ENCODE measurements around the gene SLC8A1.

SLC8A1 gene

GRCh38 chr2:40310303-40310702, 141.6 kb downstream of the SLC8A1 start:
- DNase-seq (ENCODE audit: low spot score) = no peak

- DNase-seq (ENCODE audit: low spot score) = no peak
Measured at GRCh38 chr2:40304340-40304739, 147.6 kb downstream of the SLC8A1 start.

DNA sequence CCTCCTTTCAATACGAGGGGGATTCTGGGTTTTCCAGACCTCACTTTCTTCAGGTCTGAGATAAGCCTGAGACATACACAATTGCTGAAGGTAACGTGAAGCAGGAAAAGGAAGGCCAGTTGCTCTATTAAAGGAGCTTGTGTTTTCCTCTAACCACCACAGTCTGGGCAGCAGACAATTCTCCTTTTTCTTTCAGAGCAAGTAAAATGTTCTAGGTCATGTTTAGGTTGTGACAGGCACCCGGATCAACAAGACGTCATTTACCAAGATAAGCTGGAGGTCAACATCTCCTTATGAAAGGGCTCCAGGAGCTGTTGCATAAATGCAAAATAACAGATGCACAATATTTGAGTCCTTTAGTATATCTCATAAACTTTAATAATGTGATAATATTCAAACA, 148.1 kb downstream of the SLC8A1 start:
- DNase-seq (ENCODE audit: low spot score) = no peak

- no peak for DNase-seq (ENCODE audit: low spot score)
Measured at GRCh38 chr2:40302751-40303325, 149.1 kb downstream of the SLC8A1 start.

- DNase-seq (ENCODE audit: low spot score) = no peak
Measured at GRCh38 chr2:40300391-40300790, 151.5 kb downstream of the SLC8A1 start.

GRCh38 chr2:40299781-40300180, 152.1 kb downstream of the SLC8A1 start:
- DNase-seq (ENCODE audit: low spot score) = no peak

DNA sequence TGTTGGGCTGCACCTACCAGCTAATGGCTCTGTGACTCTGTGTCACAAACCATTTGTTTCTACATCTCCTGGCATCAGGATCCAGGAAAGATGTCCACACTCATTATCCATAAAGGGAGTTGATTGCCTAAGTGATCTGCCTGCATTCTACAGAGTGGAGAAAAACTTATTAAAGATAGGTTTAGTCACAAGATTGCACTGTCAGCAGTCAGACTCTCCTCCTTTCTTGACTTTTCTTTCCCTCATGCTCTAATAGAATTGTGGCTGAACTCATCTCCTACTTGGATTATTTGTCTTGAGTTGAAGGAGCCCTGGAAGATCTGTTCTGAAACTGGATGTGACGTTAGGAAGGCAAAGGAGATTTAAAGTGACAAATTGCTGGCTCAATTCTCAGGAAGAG, 152.7 kb downstream of the SLC8A1 start:
- no peak for DNase-seq (ENCODE audit: low spot score)

DNA sequence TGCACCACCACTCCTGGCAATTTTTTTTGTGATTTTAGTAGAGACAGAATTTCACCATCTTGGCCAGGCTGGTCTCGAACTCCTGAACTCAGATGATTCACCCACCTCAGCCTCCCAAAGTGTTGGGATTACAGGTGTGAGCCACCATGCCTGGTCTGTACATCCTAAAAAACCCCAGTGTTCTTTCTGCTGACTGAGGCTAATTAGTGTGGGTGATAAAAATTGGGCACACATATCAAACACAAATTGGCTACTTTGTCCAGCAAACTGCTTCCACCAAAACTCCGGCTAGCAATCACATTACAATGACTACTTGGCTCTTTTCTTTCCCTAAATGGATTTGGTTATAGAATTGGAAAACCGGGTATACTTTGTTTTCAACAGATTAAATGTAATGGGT, 153.9 kb downstream of the SLC8A1 start:
- DNase-seq (ENCODE audit: low spot score) = no peak

DNA sequence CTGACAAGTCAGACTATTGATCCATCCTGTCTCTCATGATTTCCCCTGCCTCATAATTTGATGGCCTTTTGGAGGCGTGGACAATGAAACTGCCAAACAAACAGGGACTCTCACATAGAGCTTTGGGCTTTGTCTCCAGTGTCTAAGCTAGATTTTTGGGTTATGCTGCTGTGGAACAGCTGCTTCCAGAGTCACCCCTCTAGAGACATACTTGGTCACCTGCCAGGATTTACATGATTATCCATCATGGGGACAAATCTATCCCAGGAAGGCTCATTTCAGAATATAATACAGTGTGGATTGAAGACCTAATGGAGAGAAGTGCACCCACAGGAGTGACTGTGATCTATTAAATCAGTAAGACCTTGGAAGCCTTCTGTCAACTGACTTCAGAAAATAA, 159.6 kb downstream of the SLC8A1 start:
- DNase-seq (ENCODE audit: low spot score) = no peak

- no peak for DNase-seq (ENCODE audit: low spot score)
Measured at GRCh38 chr2:40289771-40290404, 162.0 kb downstream of the SLC8A1 start.

DNA sequence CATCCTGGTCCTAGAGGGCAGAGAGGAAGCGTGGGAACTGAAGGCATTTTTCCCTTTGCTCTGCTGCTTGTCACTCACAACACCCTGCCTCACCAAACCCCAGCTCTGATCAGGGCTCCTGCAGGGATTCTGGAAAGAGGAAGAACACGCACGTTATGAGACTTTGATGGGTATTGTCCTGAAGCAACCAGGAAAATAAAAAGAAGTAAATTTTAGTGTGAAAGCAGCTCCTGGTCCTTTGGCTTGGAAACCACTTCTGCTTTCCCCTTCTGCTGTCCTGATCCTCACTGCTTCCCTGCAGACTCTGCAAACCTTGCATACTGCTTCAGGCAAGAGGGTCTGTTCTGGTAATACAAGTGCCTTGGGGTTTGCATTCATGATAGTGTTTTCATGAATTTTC, 164.1 kb downstream of the SLC8A1 start:
- DNase-seq (ENCODE audit: low spot score) = no peak

DNA sequence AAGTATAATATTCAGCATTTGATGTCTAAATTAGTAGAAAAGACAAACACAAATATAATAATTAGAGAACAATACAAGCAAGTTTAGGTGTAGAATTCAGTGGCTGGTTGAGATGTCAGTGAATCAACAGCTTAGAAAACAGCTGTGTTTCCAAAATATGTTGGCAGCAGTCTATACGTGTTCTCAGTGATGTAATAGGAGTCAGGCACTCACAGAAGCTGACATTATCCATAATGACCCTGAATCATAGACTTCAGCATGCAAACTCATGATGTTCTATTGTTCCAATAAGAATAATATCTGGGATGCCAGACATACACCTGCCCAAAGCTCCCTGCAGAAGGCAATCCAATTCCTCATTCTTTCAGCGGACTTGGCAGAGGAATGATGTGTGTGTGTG, 164.7 kb downstream of the SLC8A1 start:
- no peak for DNase-seq (ENCODE audit: low spot score)

- no peak for DNase-seq (ENCODE audit: low spot score)
Measured at GRCh38 chr2:40286721-40287120, 165.2 kb downstream of the SLC8A1 start.

DNA sequence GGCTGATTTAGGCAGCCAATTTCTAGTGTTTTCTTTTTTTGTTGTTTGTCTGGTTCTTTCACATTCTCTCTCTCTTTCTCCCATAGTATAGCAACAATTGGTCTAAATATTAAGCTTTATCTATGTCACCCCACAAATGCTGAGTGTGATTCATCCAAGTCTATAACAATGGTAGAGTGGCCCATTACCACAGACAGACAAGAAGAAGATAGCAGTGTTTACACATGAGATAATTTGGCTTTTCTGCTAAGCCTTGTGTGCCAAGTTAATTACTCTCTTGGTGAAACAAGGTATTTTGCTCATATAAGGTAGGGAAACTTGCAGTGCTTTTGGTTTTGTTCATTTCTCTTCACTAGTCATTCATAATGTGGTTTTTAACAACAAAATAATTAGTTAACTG, 166.5 kb downstream of the SLC8A1 start:
- DNase-seq (ENCODE audit: low spot score) = no peak

- no peak for DNase-seq (ENCODE audit: low spot score)
Measured at GRCh38 chr2:40284797-40285196, 167.1 kb downstream of the SLC8A1 start.

- no peak for DNase-seq (ENCODE audit: low spot score)
Measured at GRCh38 chr2:40283111-40283909, 168.6 kb downstream of the SLC8A1 start.

- DNase-seq (ENCODE audit: low spot score) = no peak
Measured at GRCh38 chr2:40282428-40282827, 169.5 kb downstream of the SLC8A1 start.

- no peak for DNase-seq (ENCODE audit: low spot score)
Measured at GRCh38 chr2:40281021-40281940, 170.6 kb downstream of the SLC8A1 start.

- no peak for DNase-seq (ENCODE audit: low spot score)
Measured at GRCh38 chr2:40279482-40279881, 172.4 kb downstream of the SLC8A1 start.

- no peak for DNase-seq (ENCODE audit: low spot score)
Measured at GRCh38 chr2:40279001-40279400, 172.9 kb downstream of the SLC8A1 start.

GRCh38 chr2:40276076-40276475, 175.8 kb downstream of the SLC8A1 start:
- no peak for DNase-seq (ENCODE audit: low spot score)

DNA sequence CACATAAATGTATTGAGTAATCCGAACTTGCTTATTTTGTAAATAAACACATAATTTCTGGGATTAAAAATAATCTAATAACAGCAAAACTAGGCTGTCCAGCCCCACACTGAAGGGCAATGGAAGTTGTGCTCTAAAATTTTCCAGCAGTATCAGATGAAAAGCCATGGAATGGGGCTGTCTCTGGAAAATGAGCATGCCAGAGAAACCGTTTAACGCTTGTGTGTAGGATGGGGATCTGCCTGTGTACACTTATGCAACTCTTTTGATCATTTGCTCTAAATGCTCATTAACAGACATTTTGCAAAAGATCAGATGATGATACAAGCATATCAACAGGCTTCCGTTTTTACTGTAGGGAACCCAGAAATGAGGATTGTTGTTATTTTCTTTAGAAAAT, 177.6 kb downstream of the SLC8A1 start:
- no peak for DNase-seq (ENCODE audit: low spot score)

Measured in RKO (cell line).